GM06990 (cell line): ENCODE results near the gene MGLL.

Source experiments
- DNase-seq: peaks from one replicate; pipeline ENCODE4 v3.0.0-alpha.2; 2011; ENCODE audit not compliant: insufficient read length; ENCODE audit errors: extremely low read depth
- H3K27me3 ChIP-seq: replicated peaks from 2 replicates; pipeline ENCODE4 v1.6.0; 2011; ENCODE audit warnings: low read length; ENCODE audit not compliant: control insufficient read depth, insufficient read depth
- H3K36me3 ChIP-seq: 2 replicates; pipeline ENCODE4 v1.5.1; 2011; ENCODE audit warnings: low read length; ENCODE audit not compliant: control insufficient read depth, insufficient read depth
- H3K4me3 ChIP-seq: replicated peaks from 2 replicates; pipeline ENCODE4 v1.5.1; 2011; ENCODE audit warnings: low read depth, mild to moderate bottlenecking, control low read depth, low read length
- TF ChIP-seq, protein P1 (sequence below): IDR thresholded peaks from 2 replicates; pipeline ENCODE4 v1.5.1; 2011; ENCODE audit warnings: low read length, control low read depth, mild to moderate bottlenecking, inconsistent platforms; ENCODE audit not compliant: insufficient read depth, poor library complexity, severe bottlenecking

The MGLL gene

DNA sequence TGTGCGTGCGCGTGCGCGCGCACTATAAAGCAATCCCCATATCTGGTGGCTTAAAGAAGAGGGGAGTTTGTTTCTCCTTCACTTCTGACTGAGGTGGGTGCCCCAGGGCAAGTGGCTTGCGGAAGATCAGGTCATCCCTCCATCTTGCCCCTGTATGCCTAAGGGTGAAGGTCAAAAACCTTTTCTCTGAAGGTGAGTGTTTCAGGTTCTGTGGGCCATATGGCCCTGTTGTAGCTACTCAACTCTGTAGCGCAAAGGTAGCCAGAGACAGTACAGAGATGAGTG lies 144.1 kb downstream of the MGLL start:
- DNase-seq = no peak
- Histone ChIP-seq H3K4me3 (no peak overlapping the region), H3K36me3 (no peaks in the 10 kb centered on the region), H3K27me3 (no peaks in the 10 kb centered on the region)
- TF ChIP-seq, protein P1, sequence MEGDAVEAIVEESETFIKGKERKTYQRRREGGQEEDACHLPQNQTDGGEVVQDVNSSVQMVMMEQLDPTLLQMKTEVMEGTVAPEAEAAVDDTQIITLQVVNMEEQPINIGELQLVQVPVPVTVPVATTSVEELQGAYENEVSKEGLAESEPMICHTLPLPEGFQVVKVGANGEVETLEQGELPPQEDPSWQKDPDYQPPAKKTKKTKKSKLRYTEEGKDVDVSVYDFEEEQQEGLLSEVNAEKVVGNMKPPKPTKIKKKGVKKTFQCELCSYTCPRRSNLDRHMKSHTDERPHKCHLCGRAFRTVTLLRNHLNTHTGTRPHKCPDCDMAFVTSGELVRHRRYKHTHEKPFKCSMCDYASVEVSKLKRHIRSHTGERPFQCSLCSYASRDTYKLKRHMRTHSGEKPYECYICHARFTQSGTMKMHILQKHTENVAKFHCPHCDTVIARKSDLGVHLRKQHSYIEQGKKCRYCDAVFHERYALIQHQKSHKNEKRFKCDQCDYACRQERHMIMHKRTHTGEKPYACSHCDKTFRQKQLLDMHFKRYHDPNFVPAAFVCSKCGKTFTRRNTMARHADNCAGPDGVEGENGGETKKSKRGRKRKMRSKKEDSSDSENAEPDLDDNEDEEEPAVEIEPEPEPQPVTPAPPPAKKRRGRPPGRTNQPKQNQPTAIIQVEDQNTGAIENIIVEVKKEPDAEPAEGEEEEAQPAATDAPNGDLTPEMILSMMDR = no peak

DNA sequence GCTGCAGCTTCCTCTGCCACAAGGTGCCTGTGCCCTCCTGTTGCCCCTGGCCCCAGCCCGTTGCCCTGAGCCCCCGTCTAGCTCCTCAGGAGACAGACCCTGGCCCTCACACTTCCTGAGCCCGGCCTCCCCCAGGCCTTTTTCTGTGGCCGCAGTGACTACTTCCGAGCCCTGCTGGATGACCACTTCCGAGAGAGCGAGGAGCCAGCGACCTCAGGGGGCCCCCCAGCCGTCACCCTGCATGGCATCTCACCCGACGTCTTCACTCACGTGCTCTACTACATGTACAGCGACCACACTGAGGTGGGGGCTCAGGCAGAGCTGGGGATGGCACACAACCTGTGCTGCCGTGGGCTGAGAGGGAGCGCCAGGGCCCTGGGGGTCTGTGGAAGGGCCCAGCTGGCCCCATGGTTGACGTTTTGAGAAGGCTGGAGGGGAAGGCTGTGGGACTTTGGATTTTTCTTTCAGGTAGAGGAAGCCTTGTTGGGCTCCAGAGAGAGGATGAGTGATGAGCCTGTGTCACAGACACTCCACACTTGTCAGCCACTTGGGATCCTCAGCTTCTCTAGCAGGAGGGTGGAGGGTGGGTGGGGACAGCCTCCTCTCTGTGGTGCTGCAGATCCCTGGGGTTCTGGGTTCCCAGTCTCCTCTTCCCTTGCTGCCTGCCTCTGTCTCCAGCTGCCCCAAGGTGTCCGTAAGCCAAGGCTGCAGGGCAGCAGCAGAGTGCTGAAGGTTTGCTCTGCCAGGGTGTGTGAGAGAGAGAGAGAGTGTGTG lies 144.6 kb downstream of the MGLL start:
- Histone ChIP-seq H3K36me3 (no peaks in the 10 kb centered on the region), H3K4me3 (no peak overlapping the region), H3K27me3 (no peaks in the 10 kb centered on the region)
- no peak for DNase-seq
- TF ChIP-seq, protein P1 = no peak

DNA sequence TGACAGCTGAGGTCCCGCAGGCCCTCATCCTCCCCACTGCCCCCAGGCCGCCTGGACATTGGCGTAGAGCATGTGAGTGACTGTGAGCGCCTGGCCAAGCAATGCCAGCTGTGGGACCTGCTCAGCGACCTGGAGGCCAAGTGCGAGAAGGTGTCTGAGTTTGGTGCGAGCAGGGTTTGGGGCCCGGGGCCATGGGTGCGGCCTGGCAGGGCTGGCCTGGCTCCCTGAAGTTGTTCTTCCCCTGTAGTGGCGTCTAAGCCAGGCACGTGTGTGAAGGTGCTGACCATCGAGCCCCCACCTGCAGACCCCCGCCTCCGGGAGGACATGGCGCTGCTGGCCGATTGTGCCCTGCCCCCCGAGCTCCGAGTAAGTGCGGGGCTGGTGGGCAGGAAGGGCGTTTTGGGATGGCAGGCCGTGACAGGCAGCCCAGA lies 145.4 kb downstream of the MGLL start:
- Histone ChIP-seq H3K27me3 (no peaks in the 10 kb centered on the region), H3K4me3 (no peak overlapping the region), H3K36me3 (no peaks in the 10 kb centered on the region)
- DNase-seq = no peak
- TF ChIP-seq, protein P1 = no peak

DNA sequence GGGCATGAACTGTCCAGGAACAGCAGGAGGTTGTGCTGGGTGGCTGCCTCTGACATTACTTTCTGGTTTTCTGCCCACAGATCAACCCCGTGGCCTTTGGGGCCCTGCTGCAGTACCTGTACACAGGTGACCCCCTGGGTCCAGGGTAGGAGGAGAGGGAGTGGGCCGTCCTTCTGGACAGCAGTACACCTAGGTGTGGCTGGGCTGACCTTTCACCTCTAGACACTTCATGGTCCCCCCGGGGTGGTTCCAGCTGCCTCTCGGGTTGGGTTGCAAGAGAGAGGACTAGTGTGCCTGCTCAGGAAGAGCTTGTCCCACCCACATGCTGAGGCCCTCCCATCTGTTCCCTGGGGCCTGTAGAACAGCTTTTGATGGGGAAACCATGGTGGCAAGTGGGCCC lies 145.9 kb downstream of the MGLL start:
- DNase-seq = no peak
- no peaks in the 10 kb centered on the region for H3K27me3 ChIP-seq
- TF ChIP-seq, protein P1 = no peak
- H3K36me3 ChIP-seq = no peaks in the 10 kb centered on the region
- no peak overlapping the region for H3K4me3 ChIP-seq

DNA sequence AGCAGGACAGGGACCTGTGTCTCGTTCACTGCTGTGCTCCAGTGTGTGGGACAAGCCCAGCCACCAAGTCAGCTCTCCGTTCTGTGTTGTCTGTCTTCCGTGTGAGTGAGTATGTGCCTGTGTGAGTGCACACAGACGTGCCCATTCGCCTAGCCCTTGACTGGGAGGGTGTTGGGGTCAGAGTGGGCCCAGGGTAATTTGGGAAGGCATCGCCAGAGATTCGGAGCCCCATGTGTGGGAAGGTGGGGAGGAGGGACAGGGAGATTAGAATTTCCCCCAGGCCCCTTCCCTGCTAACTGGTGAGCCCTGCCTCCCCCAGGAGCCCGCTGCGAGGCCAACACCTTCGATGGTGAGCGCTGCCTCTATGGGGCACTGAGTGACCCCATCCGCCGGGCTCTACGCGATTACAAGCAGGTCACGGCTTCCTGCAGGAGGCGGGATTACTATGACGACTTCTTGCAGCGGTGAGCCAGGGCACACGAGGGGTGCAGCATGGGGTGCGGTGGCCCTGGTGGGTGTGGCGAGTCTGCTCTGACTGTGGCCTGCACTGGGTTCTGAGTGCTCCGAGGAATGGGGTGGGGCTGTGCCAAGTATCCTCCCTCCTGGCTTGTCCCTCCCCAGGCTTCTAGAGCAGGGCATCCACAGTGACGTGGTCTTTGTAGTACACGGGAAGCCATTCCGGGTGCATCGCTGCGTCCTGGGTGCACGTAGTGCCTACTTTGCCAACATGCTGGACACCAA lies 146.5 kb downstream of the MGLL start:
- no peak for DNase-seq
- no peaks in the 10 kb centered on the region for H3K36me3 ChIP-seq
- H3K27me3 ChIP-seq = no peaks in the 10 kb centered on the region
- no peak overlapping the region for H3K4me3 ChIP-seq
- TF ChIP-seq, protein P1 = no peak
